Activated CD8-positive, alpha-beta memory T cell treated with anti-CD3 and anti-CD28 coated beads for 48 hours (primary cell): ENCODE results near the gene PEPD.

Source experiments
- DNase-seq, 3 experiments: peaks; one replicate each; pipeline ENCODE4 v3.0.0-alpha.2; 2020; ENCODE audit warnings: low read depth in 2 of 3, low spot score in 2 of 3

The PEPD gene

DNA sequence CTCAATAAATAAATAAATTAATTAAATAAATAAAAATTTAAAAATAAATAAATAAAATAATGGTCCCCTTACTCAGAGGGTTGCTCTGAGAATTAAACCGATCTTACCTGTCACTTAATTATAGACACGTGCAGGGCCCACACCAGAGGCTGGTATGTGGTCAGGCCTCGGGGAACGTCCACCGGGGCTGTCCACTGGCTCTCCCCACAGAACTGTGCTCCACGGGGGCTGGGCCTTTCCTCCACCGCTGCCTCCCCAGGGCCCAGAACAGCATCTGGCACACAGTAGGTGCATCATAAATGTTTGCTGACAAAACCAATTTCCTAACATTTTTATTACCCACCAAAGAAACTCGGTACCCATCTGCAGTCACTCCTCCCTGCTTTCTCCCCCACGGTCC is 78.9 kb downstream of the PEPD start:
- no peak for DNase-seq

DNA sequence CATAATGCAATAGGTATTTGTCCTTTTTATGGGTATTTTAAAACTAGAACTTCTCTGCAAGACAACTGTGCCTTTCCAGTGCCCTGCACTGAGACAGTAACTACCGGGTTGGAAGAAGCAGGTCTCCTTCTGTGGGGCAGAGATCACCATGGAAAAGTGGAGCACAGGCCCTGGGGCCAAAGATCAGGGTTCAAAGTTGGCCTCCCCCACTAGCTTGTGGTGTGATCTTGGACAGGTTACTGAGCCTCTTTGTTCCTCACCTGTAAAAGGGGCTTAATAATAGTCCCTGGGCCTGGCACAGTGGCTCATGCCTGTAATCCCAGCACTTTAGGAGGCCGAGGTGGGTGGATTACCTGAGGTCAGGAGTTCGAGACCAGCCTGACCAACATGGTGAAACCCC is 79.8 kb downstream of the PEPD start:
- no peak for DNase-seq

DNA sequence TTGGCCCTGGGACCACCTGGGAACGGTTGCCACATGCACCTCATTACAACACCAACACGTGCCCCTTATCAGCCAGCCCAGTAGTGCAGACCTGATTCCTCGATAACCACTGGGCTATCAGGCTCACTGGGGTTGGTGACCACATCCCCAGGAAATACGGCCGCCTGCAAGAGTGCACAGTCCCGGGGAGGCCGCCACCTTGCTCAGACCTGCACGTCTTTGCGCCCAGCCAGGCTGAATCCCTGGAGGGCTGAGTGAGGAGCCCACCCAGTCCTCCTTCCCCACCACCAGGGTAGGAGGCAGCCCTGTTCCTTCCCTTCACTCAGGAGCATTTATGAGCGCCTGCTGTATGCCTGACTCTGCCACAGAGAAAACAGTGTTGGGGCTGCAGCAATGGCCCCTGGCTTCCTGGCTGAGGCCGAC is 80.3 kb downstream of the PEPD start:
- DNase-seq, result no peak

DNA sequence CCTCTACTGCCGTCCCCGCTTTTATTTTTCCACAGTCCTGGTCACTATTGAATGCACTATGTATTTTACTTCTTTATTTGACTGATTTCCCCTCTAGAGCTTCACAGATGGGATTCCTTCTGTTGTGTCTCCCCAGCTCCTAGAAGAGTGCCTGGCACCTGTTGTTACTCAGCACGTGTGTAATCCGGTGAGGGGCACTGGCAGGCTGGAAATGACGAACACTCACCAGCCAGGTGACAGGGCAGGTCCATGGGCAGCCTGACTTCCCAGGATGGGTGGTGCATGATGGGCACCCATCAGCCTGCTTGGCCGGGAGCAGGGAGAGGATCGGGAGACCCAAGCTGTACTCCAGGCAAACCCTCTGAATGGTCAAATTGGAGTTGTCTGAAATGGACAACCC is 80.9 kb downstream of the PEPD start:
- DNase-seq, result no peak

- DNase-seq, result no peak
Observed at GRCh38 chr19:33440241-33440640, 81.3 kb downstream of the PEPD start.

DNA sequence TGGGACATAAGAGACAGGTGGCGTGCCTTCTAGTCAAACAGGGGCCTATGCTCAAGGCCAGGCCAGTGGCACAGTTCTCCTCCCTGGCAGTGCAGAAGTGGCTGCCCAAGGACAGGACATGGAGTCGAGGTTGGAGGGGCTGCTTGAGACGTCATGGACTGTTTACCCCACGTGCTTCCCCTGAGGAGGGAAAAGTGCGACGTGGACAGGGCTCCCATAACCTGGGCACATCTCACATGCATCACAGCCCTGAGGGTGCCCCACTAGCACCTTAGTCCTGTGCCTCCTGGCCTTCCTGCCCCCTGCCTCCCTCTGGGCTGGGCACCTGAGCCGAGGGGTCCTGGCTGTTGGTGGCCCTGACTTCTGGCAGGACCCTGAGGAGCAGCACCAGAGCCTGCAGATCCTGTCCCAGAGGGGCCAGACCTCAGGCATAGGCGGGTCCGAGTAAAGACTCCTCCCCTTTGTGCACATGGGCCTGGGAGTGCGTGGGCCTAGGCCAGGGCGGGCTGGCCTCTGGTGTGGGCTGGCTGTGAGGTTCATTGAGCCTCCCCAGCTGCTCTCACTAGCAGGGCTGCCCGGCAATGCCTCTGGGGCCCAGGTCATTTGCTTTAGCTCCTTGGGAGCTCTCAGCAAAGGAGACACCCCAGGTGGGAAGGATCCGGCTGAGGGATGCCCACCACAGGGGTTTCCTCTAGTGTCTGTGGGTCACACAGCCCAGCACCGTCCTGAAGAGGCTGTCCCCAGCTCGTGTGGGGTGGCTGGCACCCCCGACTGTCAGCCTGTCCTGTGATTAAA is 82.4 kb downstream of the PEPD start:
- no peak for DNase-seq

- DNase-seq, result no peak
Observed at GRCh38 chr19:33437821-33438671, 83.5 kb downstream of the PEPD start.

- DNase-seq, result no peak
Observed at GRCh38 chr19:33437393-33437820, 84.2 kb downstream of the PEPD start.

- DNase-seq, result no peak
Observed at GRCh38 chr19:33436360-33437345, 84.9 kb downstream of the PEPD start.

DNA sequence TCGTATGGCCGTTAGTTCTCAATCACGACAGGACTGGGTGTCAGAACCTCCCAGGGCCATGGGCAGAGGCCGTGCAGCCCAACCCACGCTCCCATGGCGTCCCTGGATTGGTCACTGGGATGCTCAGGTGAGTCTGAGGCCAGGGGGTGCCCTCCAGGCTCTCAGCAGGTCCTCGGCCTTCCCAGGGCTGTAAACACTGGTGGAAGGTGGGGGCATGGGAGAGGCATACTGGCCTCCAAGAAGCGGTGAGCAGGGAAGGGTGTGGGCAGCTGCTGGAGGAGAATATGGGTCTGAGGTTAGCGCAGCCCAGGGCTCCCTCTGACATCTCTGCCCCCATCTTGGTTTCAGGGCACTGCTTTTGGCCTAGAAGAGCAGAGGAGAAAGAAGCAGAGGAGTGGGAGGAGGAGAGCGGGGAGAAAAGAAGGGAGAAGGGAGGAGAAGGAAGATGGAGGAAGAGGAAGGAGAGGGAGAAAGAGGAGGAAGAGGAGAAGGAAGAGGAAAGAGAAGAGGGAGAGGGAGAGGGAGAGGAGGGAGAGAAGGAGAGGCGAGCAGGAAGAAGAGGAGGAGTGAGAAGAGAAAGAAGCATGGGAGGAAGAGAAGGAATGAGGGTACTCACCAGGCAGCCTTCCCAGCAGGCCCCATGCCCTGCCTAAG is 85.8 kb downstream of the PEPD start:
- DNase-seq, result no peak

- DNase-seq, result no peak
Observed at GRCh38 chr19:33434886-33435705, 86.5 kb downstream of the PEPD start.

DNA sequence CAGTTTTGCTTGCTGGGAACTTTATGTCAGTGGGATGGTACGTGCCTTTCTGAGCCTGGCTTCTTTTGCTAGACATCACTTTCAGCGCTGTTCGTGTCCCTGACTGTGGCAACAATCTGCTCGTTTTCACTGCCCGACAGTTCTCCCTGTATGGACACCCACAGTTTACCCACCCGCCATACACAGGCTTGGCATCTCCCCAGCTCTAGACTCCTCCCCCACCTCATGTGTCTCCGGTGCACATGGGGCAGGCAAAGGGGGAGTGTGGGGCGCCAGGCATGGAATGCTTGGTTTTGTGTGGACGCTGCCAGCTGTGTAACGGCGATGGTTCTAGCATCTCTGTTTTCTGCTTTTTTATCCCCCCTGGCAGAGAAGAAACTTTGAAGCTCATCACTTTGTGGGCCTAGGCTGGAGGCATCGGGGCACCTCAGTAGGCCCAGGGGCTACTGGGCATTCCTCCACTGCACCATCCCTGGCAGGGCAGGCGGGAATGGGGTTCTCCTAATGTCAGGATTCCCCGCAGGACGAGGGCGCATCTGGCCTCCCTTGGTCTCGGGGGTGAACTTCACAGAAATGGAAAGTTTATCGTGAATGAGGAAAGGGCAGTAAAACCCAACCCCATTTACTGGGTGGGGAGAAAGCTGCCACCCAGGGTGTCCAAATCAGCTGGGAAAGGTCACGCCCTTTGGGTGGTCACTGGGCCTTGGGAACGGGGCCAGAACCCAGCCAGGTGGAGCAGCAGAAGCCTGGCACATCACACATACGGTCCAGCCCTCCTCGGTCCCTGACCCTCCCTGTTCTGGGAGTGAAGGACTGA is 87.3 kb downstream of the PEPD start:
- no peak for DNase-seq

DNA sequence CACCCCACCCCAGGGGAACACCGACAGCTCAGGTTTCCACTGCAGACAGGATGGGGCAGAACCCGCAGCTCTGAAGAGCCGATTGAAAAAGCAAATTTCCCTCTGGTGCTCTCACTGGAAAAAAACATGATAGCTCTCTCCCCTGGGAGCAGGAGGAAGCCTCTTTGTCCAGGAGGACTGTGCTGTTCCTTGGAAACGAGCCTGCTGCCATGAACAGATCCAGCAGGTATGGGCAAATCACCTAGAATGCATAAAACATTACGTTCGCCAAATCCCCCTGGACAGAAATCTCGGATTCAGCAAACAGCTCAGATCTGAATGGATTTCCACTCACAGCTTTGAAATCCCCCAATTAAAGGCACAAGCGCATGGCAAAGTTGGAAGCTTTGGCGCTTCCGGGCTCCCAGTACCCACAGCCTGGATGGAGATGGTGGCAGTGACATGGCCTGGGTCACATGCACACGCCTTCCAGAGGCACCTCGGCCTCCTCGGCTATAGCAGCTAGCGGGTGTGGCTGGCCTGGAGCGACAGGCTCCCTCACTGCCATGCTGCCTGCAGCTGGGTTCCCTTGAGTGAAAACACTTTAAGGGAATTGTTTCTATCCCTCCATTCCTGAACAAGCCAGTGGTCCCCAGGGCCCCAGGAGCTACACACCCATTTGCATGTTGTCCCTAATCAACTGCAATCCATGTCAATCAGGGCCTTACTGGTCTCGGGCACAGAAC is 89.0 kb downstream of the PEPD start:
- no peak for DNase-seq

GRCh38 chr19:33432015-33432414 is 89.6 kb downstream of the PEPD start:
- DNase-seq, result no peak

GRCh38 chr19:33430674-33431277 is 90.8 kb downstream of the PEPD start:
- DNase-seq, result peak; percentile 16 to 45 (median 38)

GRCh38 chr19:33429891-33430673 is 91.5 kb downstream of the PEPD start:
- no peak for DNase-seq

- no peak for DNase-seq
Observed at GRCh38 chr19:33428627-33429125, 92.9 kb downstream of the PEPD start.
